Neural cell (in vitro differentiated cells): ENCODE results near the gene DPYD. TPM values are rescaled to one million over a fixed set of nuclear protein-coding genes. Genes with fewer than 3 reads are reported as not detected.

ENCODE experiments used
- H2AFZ ChIP-seq: fragments of 200-600, 300-800 bp; sonication (generic), shearing (Covaris generic); 2 replicates; pipeline ENCODE4 v1.6.0; 2014; ENCODE audit warnings: low read depth, mild to moderate bottlenecking, antibody characterized with exemption, low read length, moderate library complexity
- H3F3A ChIP-seq: fragments of 200-600 bp; shearing (Covaris generic); 2 replicates; pipeline ENCODE4 v1.6.1; 2016; ENCODE audit warnings: mild to moderate bottlenecking, moderate library complexity, mixed read lengths, antibody characterized with exemption, low read length; ENCODE audit not compliant: insufficient read depth, poor library complexity, severe bottlenecking
- H3K27ac ChIP-seq: fragments of 200-600, 300-800 bp; sonication (generic), shearing (Covaris generic); 2 replicates; pipeline ENCODE4 v1.5.1; 2014; ENCODE audit warnings: mild to moderate bottlenecking, low read length, moderate library complexity
- H3K27me3 ChIP-seq: fragments of 300-800, 200-600 bp; sonication (generic), shearing (Covaris generic); 2 replicates; pipeline ENCODE4 v1.6.0; 2014; ENCODE audit warnings: mild to moderate bottlenecking, low read depth, low read length, moderate library complexity; ENCODE audit not compliant: insufficient read depth
- H3K36me3 ChIP-seq: fragments of 300-800, 200-600 bp; sonication (generic), shearing (Covaris generic); 2 replicates; pipeline ENCODE4 v1.5.1; 2014; ENCODE audit warnings: mild to moderate bottlenecking, antibody characterized with exemption, low read length, moderate library complexity; ENCODE audit not compliant: insufficient read depth
- H3K4me2 ChIP-seq: fragments of 300-800, 200-600 bp; sonication (generic), shearing (Covaris generic); 2 replicates; pipeline ENCODE4 v1.6.0; 2014; ENCODE audit warnings: mild to moderate bottlenecking, low read length
- H3K4me3 ChIP-seq: fragments of 300-800, 200-600 bp; sonication (generic), shearing (Covaris generic); 2 replicates; pipeline ENCODE4 v1.5.1; 2014; ENCODE audit warnings: mild to moderate bottlenecking, low read length, moderate library complexity
- H3K79me2 ChIP-seq: fragments of 200-600 bp; shearing (Covaris generic); replicated peaks from 2 replicates; pipeline ENCODE4 v1.6.0; 2014; ENCODE audit warnings: mild to moderate bottlenecking, low read length, moderate library complexity; ENCODE audit not compliant: insufficient read depth
- H3K9ac ChIP-seq: fragments of 300-800, 200-600 bp; sonication (generic), shearing (Covaris generic); 2 replicates; pipeline ENCODE4 v1.6.1; 2016; ENCODE audit warnings: mild to moderate bottlenecking, low read length, mixed read lengths
- H3K9me2 ChIP-seq: fragments of 200-600 bp; shearing (Covaris generic); 2 replicates; pipeline ENCODE4 v1.6.1; 2016; ENCODE audit warnings: mild to moderate bottlenecking, low read length, mixed read lengths; ENCODE audit not compliant: insufficient read depth
- H3K9me3 ChIP-seq: fragments of 200-600, 300-800 bp; sonication (generic), shearing (Covaris generic); 2 replicates; pipeline ENCODE4 v1.6.1; 2016; ENCODE audit warnings: mild to moderate bottlenecking, mixed run types, low read length, moderate library complexity, mixed read lengths
- H4K20me1 ChIP-seq: fragments of 200-600 bp; shearing (Covaris generic); 2 replicates; pipeline ENCODE4 v1.6.1; 2016; ENCODE audit warnings: mild to moderate bottlenecking, mixed run types; ENCODE audit not compliant: insufficient read depth
- EP300 ChIP-seq: fragments of 450-650 bp; conservative IDR thresholded peaks from 2 replicates; pipeline ENCODE4 v1.6.1; 2014; ENCODE audit warnings: antibody characterized with exemption, mild to moderate bottlenecking, moderate library complexity; ENCODE audit not compliant: poor library complexity, severe bottlenecking
- EZH2 ChIP-seq: fragments of 200-600, 300-800 bp; shearing (Covaris generic), sonication (generic); IDR thresholded peaks from 2 replicates; pipeline ENCODE4 v1.6.1; 2014; ENCODE audit warnings: antibody characterized with exemption, low read length, borderline replicate concordance, mild to moderate bottlenecking; ENCODE audit not compliant: insufficient read depth, poor library complexity, severe bottlenecking
- MXI1 ChIP-seq: fragments of 450-650 bp; conservative IDR thresholded peaks from 2 replicates; pipeline ENCODE4 v1.6.1; 2014; ENCODE audit warnings: antibody characterized with exemption, mild to moderate bottlenecking; ENCODE audit not compliant: poor library complexity, severe bottlenecking
- POLR2AphosphoS5 ChIP-seq: IDR thresholded peaks from 2 replicates; pipeline ENCODE4 v1.6.1; 2012
- RAD21 ChIP-seq: fragments of 450-650 bp; conservative IDR thresholded peaks from 2 replicates; pipeline ENCODE4 v1.6.1; 2014; ENCODE audit warnings: antibody characterized with exemption, mild to moderate bottlenecking, moderate library complexity
- SMC3 ChIP-seq: fragments of 450-650 bp; conservative IDR thresholded peaks from 2 replicates; pipeline ENCODE4 v1.6.1; 2014; ENCODE audit warnings: antibody characterized with exemption, mild to moderate bottlenecking, moderate library complexity; ENCODE audit not compliant: poor library complexity
- TAF1 ChIP-seq: IDR thresholded peaks from 2 replicates; pipeline ENCODE4 v1.6.1; 2012; ENCODE audit warnings: low read depth
- polyA plus RNA-seq: library from polyadenylated mRNA; depleted of rRNA; stranded (reverse); fragments of >200 nt; gene quantifications from 2 replicates; pipeline ENCODE4 v1.2.3, GENCODE V29; 2014
- TF ChIP-seq, protein P1 (sequence below): fragments of 450-650 bp; IDR thresholded peaks from 2 replicates; pipeline ENCODE4 v1.5.1; 2014; ENCODE audit warnings: antibody characterized with exemption, mild to moderate bottlenecking, moderate library complexity; ENCODE audit not compliant: poor library complexity, severe bottlenecking
- TF ChIP-seq, protein P2 (sequence below): IDR thresholded peaks from 2 replicates; pipeline ENCODE4 v1.6.1; 2012; ENCODE audit warnings: borderline replicate concordance

The DPYD gene
- polyA plus RNA-seq, 1 donor from 2014 or later, result 6.7 TPM

DNA sequence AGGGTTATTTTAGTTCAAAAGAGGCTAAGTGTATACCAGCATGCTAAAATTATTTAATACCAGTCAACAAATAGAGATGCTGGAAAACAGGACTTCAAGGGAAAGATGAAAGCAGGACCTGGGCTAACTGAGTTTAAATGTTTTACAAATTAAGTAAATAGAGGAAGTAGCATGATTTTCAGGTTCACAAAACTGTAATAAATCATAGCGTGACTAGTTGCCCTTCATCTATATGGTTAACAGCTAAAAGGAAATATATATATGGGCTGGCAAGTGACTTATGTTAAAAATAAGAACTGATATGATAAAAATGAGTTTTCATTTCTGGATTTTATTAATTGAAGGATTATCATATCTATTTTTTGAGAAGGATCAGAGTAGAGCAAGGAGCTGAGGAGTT is 25.6 kb downstream of the DPYD start:
- Histone ChIP-seq H2AFZ (no peak overlapping the region), H3K79me2 (no peaks in the 10 kb centered on the region), H3K4me2 (no peak overlapping the region), H3K36me3 (no peaks in the 10 kb centered on the region), H3K4me3 (no peak overlapping the region), H3K9me3 (peaks cover 3% of the 10 kb centered on the region), H3K9ac (no peak overlapping the region), H3F3A (no peaks in the 10 kb centered on the region), H4K20me1 (no peaks in the 10 kb centered on the region), H3K9me2 (no peaks in the 10 kb centered on the region), H3K27me3 (no peaks in the 10 kb centered on the region), H3K27ac (no peak overlapping the region)
- TF ChIP-seq, protein P1, sequence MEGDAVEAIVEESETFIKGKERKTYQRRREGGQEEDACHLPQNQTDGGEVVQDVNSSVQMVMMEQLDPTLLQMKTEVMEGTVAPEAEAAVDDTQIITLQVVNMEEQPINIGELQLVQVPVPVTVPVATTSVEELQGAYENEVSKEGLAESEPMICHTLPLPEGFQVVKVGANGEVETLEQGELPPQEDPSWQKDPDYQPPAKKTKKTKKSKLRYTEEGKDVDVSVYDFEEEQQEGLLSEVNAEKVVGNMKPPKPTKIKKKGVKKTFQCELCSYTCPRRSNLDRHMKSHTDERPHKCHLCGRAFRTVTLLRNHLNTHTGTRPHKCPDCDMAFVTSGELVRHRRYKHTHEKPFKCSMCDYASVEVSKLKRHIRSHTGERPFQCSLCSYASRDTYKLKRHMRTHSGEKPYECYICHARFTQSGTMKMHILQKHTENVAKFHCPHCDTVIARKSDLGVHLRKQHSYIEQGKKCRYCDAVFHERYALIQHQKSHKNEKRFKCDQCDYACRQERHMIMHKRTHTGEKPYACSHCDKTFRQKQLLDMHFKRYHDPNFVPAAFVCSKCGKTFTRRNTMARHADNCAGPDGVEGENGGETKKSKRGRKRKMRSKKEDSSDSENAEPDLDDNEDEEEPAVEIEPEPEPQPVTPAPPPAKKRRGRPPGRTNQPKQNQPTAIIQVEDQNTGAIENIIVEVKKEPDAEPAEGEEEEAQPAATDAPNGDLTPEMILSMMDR, result no peak
- no peak for TF ChIP-seq SMC3
- TF ChIP-seq EZH2, result no peak
- no peak for TF ChIP-seq MXI1
- TF ChIP-seq TAF1, result no peak
- TF ChIP-seq EP300, result no peak
- TF ChIP-seq, protein P2, sequence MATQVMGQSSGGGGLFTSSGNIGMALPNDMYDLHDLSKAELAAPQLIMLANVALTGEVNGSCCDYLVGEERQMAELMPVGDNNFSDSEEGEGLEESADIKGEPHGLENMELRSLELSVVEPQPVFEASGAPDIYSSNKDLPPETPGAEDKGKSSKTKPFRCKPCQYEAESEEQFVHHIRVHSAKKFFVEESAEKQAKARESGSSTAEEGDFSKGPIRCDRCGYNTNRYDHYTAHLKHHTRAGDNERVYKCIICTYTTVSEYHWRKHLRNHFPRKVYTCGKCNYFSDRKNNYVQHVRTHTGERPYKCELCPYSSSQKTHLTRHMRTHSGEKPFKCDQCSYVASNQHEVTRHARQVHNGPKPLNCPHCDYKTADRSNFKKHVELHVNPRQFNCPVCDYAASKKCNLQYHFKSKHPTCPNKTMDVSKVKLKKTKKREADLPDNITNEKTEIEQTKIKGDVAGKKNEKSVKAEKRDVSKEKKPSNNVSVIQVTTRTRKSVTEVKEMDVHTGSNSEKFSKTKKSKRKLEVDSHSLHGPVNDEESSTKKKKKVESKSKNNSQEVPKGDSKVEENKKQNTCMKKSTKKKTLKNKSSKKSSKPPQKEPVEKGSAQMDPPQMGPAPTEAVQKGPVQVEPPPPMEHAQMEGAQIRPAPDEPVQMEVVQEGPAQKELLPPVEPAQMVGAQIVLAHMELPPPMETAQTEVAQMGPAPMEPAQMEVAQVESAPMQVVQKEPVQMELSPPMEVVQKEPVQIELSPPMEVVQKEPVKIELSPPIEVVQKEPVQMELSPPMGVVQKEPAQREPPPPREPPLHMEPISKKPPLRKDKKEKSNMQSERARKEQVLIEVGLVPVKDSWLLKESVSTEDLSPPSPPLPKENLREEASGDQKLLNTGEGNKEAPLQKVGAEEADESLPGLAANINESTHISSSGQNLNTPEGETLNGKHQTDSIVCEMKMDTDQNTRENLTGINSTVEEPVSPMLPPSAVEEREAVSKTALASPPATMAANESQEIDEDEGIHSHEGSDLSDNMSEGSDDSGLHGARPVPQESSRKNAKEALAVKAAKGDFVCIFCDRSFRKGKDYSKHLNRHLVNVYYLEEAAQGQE, result no peak
- TF ChIP-seq RAD21, result no peak
- TF ChIP-seq POLR2AphosphoS5, result no peak

DNA sequence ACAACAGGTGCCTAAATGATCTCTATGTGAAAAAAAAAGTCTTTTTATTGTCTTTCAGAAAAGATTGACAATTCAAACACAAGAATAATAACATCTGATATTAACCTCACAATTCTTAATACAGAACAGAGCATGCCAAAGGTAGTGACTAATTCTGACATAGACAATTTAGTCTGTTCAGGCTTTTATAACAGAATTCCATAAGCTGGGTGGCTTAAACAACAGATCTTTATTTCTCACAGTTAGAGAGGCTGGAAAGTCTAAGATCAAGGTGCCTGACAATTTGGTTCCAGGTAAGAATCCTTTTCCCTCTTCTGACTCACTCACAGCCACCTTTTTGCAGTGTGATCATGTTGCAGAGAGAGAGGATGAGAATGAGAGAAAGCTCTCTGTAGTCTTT is 27.0 kb downstream of the DPYD start:
- Histone ChIP-seq H3K27ac (no peak overlapping the region), H3K79me2 (no peaks in the 10 kb centered on the region), H3K4me2 (no peak overlapping the region), H3K9ac (no peak overlapping the region), H3K4me3 (no peak overlapping the region), H3F3A (no peaks in the 10 kb centered on the region), H3K9me2 (no peaks in the 10 kb centered on the region), H3K9me3 (peaks cover 3% of the 10 kb centered on the region), H3K27me3 (no peaks in the 10 kb centered on the region), H4K20me1 (no peaks in the 10 kb centered on the region), H3K36me3 (no peaks in the 10 kb centered on the region), H2AFZ (no peak overlapping the region)
- no peak for TF ChIP-seq MXI1
- no peak for TF ChIP-seq RAD21
- TF ChIP-seq TAF1, result no peak
- no peak for TF ChIP-seq EZH2
- no peak for TF ChIP-seq EP300
- no peak for TF ChIP-seq POLR2AphosphoS5

DNA sequence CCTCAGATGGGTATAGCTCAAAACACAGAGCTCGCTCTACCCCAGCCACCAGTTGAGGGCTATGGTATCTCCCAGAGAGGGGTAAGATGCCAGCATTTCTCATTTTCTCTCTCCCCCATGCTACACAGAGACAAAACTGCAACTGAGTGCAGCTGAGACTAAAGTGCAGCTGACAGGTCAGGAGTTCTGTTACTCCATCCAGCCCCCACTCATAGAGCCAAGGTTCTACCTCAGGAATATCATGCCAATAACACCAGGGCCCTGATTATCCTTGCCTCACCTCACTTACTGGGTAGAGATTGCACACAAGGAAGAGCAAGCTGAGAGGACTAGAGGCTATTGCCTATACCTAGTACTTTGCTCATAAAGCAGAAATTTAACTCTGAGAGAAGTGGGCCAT is 34.6 kb downstream of the DPYD start:
- H3F3A ChIP-seq, result no peaks in the 10 kb centered on the region
- no peak overlapping the region for H3K4me3 ChIP-seq
- H3K27ac ChIP-seq, result no peak overlapping the region
- no peak for TF ChIP-seq POLR2AphosphoS5
- no peak for TF ChIP-seq RAD21
- TF ChIP-seq, protein P2, result no peak
- H3K79me2 ChIP-seq, result no peaks in the 10 kb centered on the region
- no peak overlapping the region for H2AFZ ChIP-seq
- H4K20me1 ChIP-seq, result no peaks in the 10 kb centered on the region
- H3K9me2 ChIP-seq, result no peaks in the 10 kb centered on the region
- H3K9me3 ChIP-seq, result no peaks in the 10 kb centered on the region
- H3K36me3 ChIP-seq, result no peaks in the 10 kb centered on the region
- H3K27me3 ChIP-seq, result no peaks in the 10 kb centered on the region
- H3K9ac ChIP-seq, result no peak overlapping the region
- H3K4me2 ChIP-seq, result no peak overlapping the region
